ENCODE measurements around the gene MFSD6L. TPM values are rescaled to one million over a fixed set of nuclear protein-coding genes. Genes with fewer than 3 reads are reported as not detected.
"Not testable (repeated sequence)": the region's sequence is repeated elsewhere in the genome, so short reads cannot be mapped to it uniquely, and the experiment has no call there.

Gene MFSD6L
- total RNA-seq, 2 donors from 2014 or later = 0.12 to 1.5 TPM

- peaks cover 6% of the 10 kb centered on the region for H3K36me3 Mint-ChIP-seq
- H3K27ac Mint-ChIP-seq = no peak overlapping the region
- ATAC-seq (no peak), DNase-seq (ENCODE audit: low spot score) (no peak)
- no peak overlapping the region for H3K4me3 Mint-ChIP-seq
- H3K9me3 Mint-ChIP-seq = no peaks in the 10 kb centered on the region
- peaks cover 0 to 6% of the 10 kb centered on the region in 2 donors for H3K27me3 Mint-ChIP-seq
- no peaks in the 10 kb centered on the region for H3K4me1 Mint-ChIP-seq (ENCODE audit: low read depth in 2 of 2)
These were observed 18.9 kb upstream of the MFSD6L start for GRCh38 chr17:8818047-8818446.

- no peak overlapping the region for H3K4me3 Mint-ChIP-seq
- ATAC-seq (peak in 1 of 2 donors; percentile 82), DNase-seq (ENCODE audit: low spot score) (no peak)
- peak overlapping the region in 1 of 2 donors; percentile 56 for H3K27ac Mint-ChIP-seq
- peaks cover 5% of the 10 kb centered on the region for H3K9me3 Mint-ChIP-seq
- peaks cover 0 to 11% of the 10 kb centered on the region in 2 donors for H3K4me1 Mint-ChIP-seq (ENCODE audit: low read depth in 2 of 2)
- H3K36me3 Mint-ChIP-seq = peaks cover 29% of the 10 kb centered on the region
- H3K27me3 Mint-ChIP-seq = peaks cover 0 to 4% of the 10 kb centered on the region in 2 donors
These were observed 7.9 kb upstream of the MFSD6L start for GRCh38 chr17:8806926-8807550.

GRCh38 chr17:8806253-8806925 is 7.2 kb upstream of the MFSD6L start:
- peak overlapping the region in 1 of 2 donors; percentile 56 for H3K27ac Mint-ChIP-seq
- peaks cover 23% of the 10 kb centered on the region for H3K36me3 Mint-ChIP-seq
- no peak overlapping the region for H3K4me3 Mint-ChIP-seq
- peaks cover 0 to 11% of the 10 kb centered on the region in 2 donors for H3K4me1 Mint-ChIP-seq (ENCODE audit: low read depth in 2 of 2)
- peaks cover under 1% of the 10 kb centered on the region for H3K9me3 Mint-ChIP-seq
- DNase-seq (ENCODE audit: low spot score) (no peak), ATAC-seq (no peak)
- peaks cover 0 to 4% of the 10 kb centered on the region in 2 donors for H3K27me3 Mint-ChIP-seq

- H3K27ac Mint-ChIP-seq; ATAC-seq; H3K4me3 Mint-ChIP-seq; DNase-seq (ENCODE audit: low spot score); H3K27me3 Mint-ChIP-seq; H3K9me3 Mint-ChIP-seq: not testable (repeated sequence)
- Mint-ChIP-seq H3K36me3 (peaks cover 21% of the 10 kb centered on the region), H3K4me1 (ENCODE audit: low read depth in 2 of 2) (peaks cover 0 to 11% of the 10 kb centered on the region in 2 donors)
These were observed 6.2 kb upstream of the MFSD6L start for GRCh38 chr17:8805396-8805795.

- Mint-ChIP-seq H3K9me3 (no peaks in the 10 kb centered on the region), H3K27me3 (peaks cover 0 to 4% of the 10 kb centered on the region in 2 donors), H3K36me3 (peaks cover 14% of the 10 kb centered on the region), H3K27ac (no peak overlapping the region), H3K4me1 (ENCODE audit: low read depth in 2 of 2) (peaks cover 0 to 11% of the 10 kb centered on the region in 2 donors), H3K4me3 (no peak overlapping the region)
- DNase-seq (ENCODE audit: low spot score) = no peak
- peak in 1 of 2 donors; percentile 21 for ATAC-seq
These were observed 4.6 kb upstream of the MFSD6L start for GRCh38 chr17:8803531-8804420.

GRCh38 chr17:8801135-8801840 is 2.1 kb upstream of the MFSD6L start:
- Mint-ChIP-seq H3K27ac (no peak overlapping the region), H3K9me3 (no peaks in the 10 kb centered on the region), H3K36me3 (no peaks in the 10 kb centered on the region), H3K27me3 (no peaks in the 10 kb centered on the region), H3K4me1 (ENCODE audit: low read depth in 2 of 2) (no peaks in the 10 kb centered on the region), H3K4me3 (no peak overlapping the region)
- DNase-seq (ENCODE audit: low spot score) (no peak), ATAC-seq (no peak)

GRCh38 chr17:8800656-8801055 is 1.5 kb upstream of the MFSD6L start:
- no peak for DNase-seq (ENCODE audit: low spot score)
- H3K4me1 Mint-ChIP-seq (ENCODE audit: low read depth in 2 of 2) = no peaks in the 10 kb centered on the region
- H3K27ac Mint-ChIP-seq = no peak overlapping the region
- ATAC-seq = no peak
- no peaks in the 10 kb centered on the region for H3K9me3 Mint-ChIP-seq
- H3K4me3 Mint-ChIP-seq = no peak overlapping the region
- H3K36me3 Mint-ChIP-seq = no peaks in the 10 kb centered on the region
- H3K27me3 Mint-ChIP-seq = no peaks in the 10 kb centered on the region

- ATAC-seq (no peak), DNase-seq (ENCODE audit: low spot score) (no peak)
- no peaks in the 10 kb centered on the region for H3K27me3 Mint-ChIP-seq
- H3K27ac Mint-ChIP-seq = no peak overlapping the region
- H3K4me1 Mint-ChIP-seq (ENCODE audit: low read depth in 2 of 2) = no peaks in the 10 kb centered on the region
- H3K36me3 Mint-ChIP-seq = no peaks in the 10 kb centered on the region
- H3K9me3 Mint-ChIP-seq = no peaks in the 10 kb centered on the region
- no peak overlapping the region for H3K4me3 Mint-ChIP-seq
These were observed 526 bp upstream of the MFSD6L start for GRCh38 chr17:8799570-8800212.

- no peak overlapping the region for H3K27ac Mint-ChIP-seq
- H3K4me1 Mint-ChIP-seq (ENCODE audit: low read depth in 2 of 2) = peaks cover 5% of the 10 kb centered on the region in 2 donors
- ATAC-seq (no peak), DNase-seq (ENCODE audit: low spot score) (no peak)
- peaks cover 0 to 2% of the 10 kb centered on the region in 2 donors for H3K27me3 Mint-ChIP-seq
- H3K9me3 Mint-ChIP-seq = no peaks in the 10 kb centered on the region
- H3K4me3 Mint-ChIP-seq = no peak overlapping the region
- H3K36me3 Mint-ChIP-seq = no peaks in the 10 kb centered on the region
These were observed 854 bp downstream of the MFSD6L start for GRCh38 chr17:8798176-8798845.

- Mint-ChIP-seq H3K27ac (no peak overlapping the region), H3K4me1 (ENCODE audit: low read depth in 2 of 2) (peaks cover 5% of the 10 kb centered on the region in 2 donors), H3K4me3 (no peak overlapping the region), H3K27me3 (peaks cover 0 to 2% of the 10 kb centered on the region in 2 donors), H3K9me3 (no peaks in the 10 kb centered on the region), H3K36me3 (no peaks in the 10 kb centered on the region)
- ATAC-seq (no peak), DNase-seq (ENCODE audit: low spot score) (no peak)
These were observed 1.5 kb downstream of the MFSD6L start for GRCh38 chr17:8797621-8798175.

- Mint-ChIP-seq H3K9me3 (peaks cover 7% of the 10 kb centered on the region), H3K4me1 (ENCODE audit: low read depth in 2 of 2) (peaks cover 10 to 16% of the 10 kb centered on the region in 2 donors), H3K27ac (no peak overlapping the region), H3K27me3 (peaks cover 0 to 5% of the 10 kb centered on the region in 2 donors), H3K36me3 (peaks cover 4% of the 10 kb centered on the region), H3K4me3 (no peak overlapping the region)
- DNase-seq (ENCODE audit: low spot score) (no peak), ATAC-seq (no peak)
These were observed 4.5 kb downstream of the MFSD6L start for GRCh38 chr17:8794636-8795035.

- Mint-ChIP-seq H3K9me3 (peaks cover 7% of the 10 kb centered on the region), H3K27ac (peak overlapping the region in 1 of 2 donors; percentile 19), H3K4me1 (ENCODE audit: low read depth in 2 of 2) (peaks cover 11 to 16% of the 10 kb centered on the region in 2 donors), H3K36me3 (peaks cover 4% of the 10 kb centered on the region), H3K27me3 (peaks cover 0 to 8% of the 10 kb centered on the region in 2 donors), H3K4me3 (no peak overlapping the region)
- no peak for DNase-seq (ENCODE audit: low spot score)
- no peak for ATAC-seq
These were observed 5.5 kb downstream of the MFSD6L start for GRCh38 chr17:8793649-8794048.

Data from natural killer cell treated with Interleukin-12 subunit alpha and Interleukin-12 subunit beta and Interleukin-15 and Interleukin-18, amount 100 ng/mL, for 72 hours (primary cell).